SKM-1 (cell line): ENCODE results near the gene PRDM15.

Experiments
- DNase-seq: peaks from one replicate; lab custom pipeline; 2025; ENCODE audit not compliant: unreplicated experiment; lab: John Stamatoyannopoulos, UW

Gene PRDM15

GRCh38 chr21:41913230-41913629 lies 34.1 kb upstream of the PRDM15 start:
- no peak for DNase-seq

DNA sequence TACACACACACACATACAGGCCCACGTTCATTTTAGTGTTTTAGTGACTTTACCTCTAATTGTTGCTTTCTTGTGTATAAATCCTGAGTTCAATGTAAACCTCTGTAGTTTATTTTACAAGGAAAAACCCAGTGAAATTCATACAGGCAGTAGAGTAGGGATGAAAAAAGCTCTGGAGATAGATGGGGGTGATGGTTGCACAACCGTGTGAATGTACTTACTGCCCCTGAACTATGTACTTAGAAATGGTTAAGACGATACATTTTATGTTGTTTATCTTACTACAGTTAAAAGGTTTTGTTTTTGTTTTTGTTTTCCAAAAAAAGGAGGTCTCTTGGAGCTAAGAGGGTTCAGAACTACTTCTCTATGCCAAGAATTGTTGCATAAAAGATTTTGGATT lies 29.7 kb upstream of the PRDM15 start:
- DNase-seq: no peak

GRCh38 chr21:41907496-41908258 lies 28.5 kb upstream of the PRDM15 start:
- no peak for DNase-seq

- no peak for DNase-seq
Observed at GRCh38 chr21:41906770-41907169, 27.6 kb upstream of the PRDM15 start.

DNA sequence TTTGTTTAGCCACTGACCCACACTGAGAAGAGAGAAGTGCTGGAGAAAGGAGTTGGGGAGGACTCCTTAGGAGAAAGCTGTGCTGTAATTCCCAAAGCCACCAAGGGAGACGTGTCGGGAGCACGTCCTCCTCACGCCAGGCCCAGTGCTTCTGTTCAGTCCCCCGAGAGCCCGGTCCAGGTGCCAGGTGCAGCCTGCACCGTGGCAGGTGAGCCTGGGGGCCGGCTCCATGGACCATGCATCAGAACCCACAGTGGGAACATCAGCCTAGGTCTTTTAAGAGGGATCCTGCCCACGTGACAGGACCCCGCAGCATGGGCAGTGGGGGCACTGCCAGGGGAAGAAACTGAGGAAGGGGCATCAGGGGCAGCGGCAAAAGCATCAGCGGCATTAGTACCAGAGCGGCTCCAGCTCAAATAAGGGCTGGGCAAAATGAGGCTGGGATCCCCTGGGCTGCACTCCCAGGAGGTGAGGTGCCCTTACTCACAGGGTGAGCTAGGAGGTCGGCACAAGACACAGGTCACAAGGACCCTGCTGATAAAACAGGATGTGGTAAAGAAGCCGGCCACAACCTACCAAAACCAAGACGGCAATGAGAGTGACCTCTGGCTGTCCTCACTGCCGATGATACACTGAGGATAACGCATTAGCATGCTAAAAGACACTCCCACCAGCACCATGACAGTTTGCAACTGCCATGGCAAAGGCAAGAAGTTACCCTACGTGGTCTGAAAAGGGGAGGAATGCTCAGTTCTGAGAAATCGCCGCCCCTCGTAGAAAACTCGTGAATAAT lies 24.6 kb upstream of the PRDM15 start:
- no peak for DNase-seq

GRCh38 chr21:41902946-41903345 lies 23.8 kb upstream of the PRDM15 start:
- DNase-seq: no peak

GRCh38 chr21:41901782-41902181 lies 22.6 kb upstream of the PRDM15 start:
- no peak for DNase-seq

DNA sequence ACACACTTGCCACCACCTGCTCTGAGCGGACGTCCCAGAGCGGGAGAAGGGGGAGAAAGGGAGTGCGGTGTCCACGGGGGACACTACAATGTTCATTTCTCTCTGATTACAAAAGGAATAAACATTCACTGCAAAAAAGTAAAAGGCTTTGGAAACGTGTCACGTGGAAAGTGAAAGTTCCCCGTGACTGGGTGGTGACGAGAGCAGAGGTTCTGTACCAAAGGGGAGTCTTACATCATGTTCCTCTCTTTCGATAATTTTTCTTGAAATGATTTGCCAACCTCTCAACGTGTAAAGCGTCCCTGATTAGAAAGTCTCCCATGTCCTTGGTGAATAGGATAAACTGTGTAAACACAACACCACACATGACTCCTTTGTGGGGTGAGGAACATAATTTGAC lies 22.0 kb upstream of the PRDM15 start:
- DNase-seq: no peak

DNA sequence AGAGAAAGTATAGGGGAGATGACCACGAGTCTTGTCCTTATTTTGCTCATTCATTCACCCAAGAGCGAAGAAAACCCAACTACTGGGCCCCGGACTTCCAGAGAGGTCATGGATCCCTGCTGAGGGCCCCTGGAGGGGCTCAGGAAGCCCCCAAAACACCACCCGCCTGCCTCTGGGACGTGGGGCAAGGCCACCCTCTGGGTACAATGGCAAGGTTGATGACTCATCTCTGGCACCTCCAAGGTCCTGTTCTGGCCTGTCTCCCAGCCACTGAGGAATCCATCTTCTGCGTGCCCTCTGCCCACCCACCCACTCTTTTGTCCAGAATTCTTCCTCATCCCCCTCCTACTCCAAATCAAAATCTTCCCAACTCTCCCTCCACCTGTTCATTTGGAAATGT lies 21.3 kb upstream of the PRDM15 start:
- no peak for DNase-seq

GRCh38 chr21:41899426-41900202 lies 20.5 kb upstream of the PRDM15 start:
- DNase-seq: no peak

DNA sequence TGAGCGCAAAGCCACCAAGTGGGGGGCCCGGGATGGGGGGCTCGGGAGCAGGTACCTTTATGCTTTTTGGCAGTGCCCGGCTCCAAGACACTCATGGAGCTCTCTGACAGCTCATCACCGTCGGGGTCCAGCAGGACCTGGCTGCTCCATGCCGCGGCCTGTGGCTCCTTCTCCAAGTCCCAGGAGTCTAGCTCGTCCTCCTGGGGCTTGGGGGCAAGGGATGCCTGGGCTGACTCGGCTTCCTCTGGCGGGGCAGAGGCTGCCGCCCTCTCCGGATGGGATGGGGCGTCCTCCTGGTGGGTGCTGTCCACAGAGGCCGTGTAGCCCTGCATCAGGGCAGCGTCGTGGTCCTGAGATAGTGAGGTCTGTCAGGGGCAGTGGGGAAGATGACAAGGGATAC lies 19.9 kb upstream of the PRDM15 start:
- DNase-seq: no peak

DNA sequence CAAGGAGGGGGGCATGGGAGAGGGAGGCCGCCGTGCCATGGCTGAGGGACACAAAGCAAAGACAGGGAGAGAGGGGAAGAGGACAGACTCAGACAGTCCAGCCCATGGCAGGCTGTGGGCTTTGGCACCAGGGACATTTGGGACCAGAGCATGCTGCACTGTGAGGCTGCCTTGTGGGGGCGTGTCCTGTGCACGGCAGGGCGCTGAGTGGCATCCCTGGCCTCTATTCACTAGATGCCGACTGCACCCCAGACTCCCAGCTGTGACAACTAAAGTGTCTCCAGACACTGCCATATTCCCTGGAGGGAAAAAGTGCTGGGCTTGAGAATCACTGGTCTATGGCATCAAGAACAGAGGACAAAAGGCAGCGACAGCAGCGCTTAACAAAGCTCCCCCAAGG lies 18.6 kb upstream of the PRDM15 start:
- DNase-seq: no peak

GRCh38 chr21:41897047-41897669 lies 18.0 kb upstream of the PRDM15 start:
- no peak for DNase-seq

DNA sequence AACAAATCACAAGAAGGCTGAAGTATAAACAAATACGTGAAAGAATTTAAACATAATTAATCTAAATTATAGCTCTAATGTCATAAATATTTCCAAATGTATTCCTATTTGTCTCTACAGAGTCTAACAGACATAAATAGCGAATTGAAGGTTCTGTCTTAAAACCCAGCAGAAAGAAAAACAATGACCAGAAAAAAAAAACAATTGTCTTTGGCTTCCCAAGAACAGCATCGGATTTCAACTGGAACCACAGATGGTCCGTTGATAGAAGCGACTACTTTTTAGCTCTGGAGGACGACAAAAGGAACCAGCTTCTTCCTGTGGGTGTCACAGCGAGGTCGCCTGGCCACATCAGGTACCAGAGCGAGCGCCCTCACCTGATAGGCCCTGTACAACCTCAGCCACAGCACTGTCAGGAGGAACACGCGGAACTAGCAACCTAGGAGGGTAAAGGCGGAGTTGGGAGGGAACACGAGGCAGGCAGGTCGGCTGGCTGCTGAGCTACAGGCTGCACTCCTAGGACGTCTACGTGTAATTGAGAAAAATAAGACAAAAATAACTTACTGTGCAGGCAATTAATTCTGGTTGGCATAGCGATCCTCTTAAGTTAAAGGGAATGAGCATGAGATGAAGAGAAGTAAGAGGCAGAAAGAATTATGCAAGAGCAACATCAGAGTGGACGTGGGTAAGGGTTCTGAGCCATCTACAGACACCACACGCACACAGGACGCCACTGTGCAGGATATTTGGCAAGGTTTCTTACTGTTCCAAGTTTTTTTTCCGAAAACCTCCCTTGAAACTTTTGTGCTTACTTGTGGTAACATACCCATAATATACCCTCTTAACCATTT lies 16.7 kb upstream of the PRDM15 start:
- no peak for DNase-seq

DNA sequence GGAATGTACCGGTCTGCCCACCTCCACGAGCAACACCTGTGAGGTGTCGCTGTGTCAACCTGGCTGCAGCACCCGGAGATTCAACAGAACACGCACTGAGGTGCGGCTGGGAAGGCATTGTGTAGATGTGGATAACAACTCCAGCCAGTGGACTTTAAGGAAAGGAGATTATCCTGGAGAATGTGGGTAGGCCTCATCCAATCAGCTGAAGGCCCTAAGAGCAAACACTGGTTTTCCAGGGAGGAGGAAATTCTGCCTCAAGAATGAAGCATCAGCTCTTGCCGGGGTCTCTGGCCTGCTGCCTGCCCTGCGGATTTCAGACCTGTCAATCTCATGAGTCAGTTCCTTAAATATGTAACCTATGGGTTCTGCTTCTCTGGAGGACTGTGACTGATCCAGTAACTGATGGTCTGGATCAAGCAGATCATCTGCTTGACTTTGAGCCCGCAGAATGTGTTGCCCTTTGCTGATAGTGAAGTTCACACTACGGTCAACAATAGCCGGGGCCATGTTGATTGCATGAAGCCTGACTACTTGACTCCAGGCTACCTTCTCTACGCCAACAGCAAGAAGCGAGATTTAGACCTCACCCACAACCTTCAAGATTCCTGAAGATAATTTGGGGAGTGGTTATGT lies 15.9 kb upstream of the PRDM15 start:
- no peak for DNase-seq

DNA sequence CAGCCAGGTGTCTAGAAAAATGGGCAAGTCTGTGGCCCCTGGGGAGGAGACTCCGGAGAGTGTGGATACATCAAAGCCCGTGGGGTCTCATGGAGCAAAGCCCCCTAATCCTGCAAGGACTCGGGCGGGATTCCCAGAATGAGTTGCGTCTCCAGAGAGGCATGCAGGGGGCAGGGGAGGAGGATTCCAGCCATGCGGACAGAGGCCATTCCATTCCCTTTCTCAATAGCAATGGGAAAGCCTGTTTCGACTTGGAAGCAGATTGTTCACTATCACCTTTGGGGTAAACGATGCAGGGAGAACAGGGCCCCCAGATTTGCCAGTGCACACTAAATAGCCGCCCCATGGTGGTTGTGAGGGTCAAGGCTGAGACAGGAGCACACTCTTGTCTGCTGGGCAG lies 15.4 kb upstream of the PRDM15 start:
- no peak for DNase-seq

- no peak for DNase-seq
Observed at GRCh38 chr21:41892726-41893125, 13.6 kb upstream of the PRDM15 start.

DNA sequence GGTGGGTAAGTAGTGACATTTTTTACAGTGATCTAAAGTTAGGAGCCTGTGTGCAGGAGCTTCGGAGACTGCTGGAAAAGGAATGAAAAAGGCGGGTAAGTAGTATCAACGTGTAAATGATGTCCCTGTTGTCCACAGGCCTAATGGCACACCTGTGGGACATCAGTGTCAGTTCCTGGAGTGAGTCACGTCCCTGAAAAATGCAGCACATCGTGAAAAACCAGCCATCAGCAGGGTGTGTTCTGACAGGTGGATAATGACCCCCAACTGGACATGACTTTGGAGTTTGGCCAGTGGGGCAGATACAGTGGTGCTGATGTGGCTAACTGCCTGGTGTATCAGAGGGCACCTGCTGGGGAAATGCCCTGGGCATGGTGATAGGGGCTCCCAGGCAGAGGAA lies 12.0 kb upstream of the PRDM15 start:
- DNase-seq: no peak

- no peak for DNase-seq
Observed at GRCh38 chr21:41890355-41890754, 11.2 kb upstream of the PRDM15 start.
